ENCODE results near the gene GTPBP4.

DNA sequence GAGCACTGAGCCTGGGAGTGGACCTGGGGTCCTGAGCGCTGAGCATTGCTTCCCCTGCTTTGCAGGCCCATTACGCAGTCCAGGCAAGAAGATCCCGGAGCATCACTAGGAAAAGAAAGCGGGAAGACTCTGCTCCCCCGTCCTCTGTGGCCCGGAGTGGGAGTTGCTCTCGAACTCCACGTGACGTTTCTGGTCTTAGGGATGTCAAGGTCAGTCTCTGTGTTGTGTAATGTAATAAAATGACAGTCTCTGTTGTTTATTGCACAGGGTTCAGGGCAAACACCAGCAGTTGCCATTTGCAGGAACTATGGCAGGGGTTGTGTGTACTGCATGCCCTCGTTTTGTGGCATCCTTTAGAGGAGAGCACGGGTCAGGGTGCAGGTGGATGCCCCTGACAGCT lies 27.5 kb downstream of the GTPBP4 start:
- no peak for TF ChIP-seq TFCP2L1 (CRISPR knock-in tag; IDR thresholded peaks at IDR 0.05)
- TF ChIP-seq RAD21 (conservative IDR thresholded peaks at IDR 0.05 in 1 of 2, IDR thresholded peaks at IDR 0.05 in 1 of 2): no peak
- no peak for TF ChIP-seq MAZ (IDR thresholded peaks at IDR 0.05; ENCODE audit: borderline replicate concordance, low read depth, low read length)
- TF ChIP-seq, protein P1, sequence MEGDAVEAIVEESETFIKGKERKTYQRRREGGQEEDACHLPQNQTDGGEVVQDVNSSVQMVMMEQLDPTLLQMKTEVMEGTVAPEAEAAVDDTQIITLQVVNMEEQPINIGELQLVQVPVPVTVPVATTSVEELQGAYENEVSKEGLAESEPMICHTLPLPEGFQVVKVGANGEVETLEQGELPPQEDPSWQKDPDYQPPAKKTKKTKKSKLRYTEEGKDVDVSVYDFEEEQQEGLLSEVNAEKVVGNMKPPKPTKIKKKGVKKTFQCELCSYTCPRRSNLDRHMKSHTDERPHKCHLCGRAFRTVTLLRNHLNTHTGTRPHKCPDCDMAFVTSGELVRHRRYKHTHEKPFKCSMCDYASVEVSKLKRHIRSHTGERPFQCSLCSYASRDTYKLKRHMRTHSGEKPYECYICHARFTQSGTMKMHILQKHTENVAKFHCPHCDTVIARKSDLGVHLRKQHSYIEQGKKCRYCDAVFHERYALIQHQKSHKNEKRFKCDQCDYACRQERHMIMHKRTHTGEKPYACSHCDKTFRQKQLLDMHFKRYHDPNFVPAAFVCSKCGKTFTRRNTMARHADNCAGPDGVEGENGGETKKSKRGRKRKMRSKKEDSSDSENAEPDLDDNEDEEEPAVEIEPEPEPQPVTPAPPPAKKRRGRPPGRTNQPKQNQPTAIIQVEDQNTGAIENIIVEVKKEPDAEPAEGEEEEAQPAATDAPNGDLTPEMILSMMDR (IDR thresholded peaks at IDR 0.05): no peak
- no peak for TF ChIP-seq POLR2A (IDR thresholded peaks at IDR 0.05; ENCODE audit: low read length)
- TF ChIP-seq ZC3H11A (IDR thresholded peaks at IDR 0.05): no peak
- no peak for TF ChIP-seq NPAS2 (CRISPR knock-in tag; IDR thresholded peaks at IDR 0.05; ENCODE audit: borderline replicate concordance)
- no peak for TF ChIP-seq HOXA7 (CRISPR knock-in tag; IDR thresholded peaks at IDR 0.05)
- no peak for TF ChIP-seq CEBPB (IDR thresholded peaks at IDR 0.05)
- no peak for TF ChIP-seq EP300 (IDR thresholded peaks at IDR 0.05)
- no peak for TF ChIP-seq FOSL2 (IDR thresholded peaks at IDR 0.05)
- no peak for TF ChIP-seq FOSL2 (CRISPR knock-in tag; IDR thresholded peaks at IDR 0.05)
- no peak for TF ChIP-seq FOXS1 (CRISPR knock-in tag; IDR thresholded peaks at IDR 0.05)
- TF ChIP-seq KDM5A (IDR thresholded peaks at IDR 0.05): no peak
